Superior temporal gyrus (tissue), 1 donor: ENCODE results near the gene EVI5L.

Source experiments
- DNase-seq: peaks from one replicate; pipeline ENCODE4 v3.0.0-alpha.2; 2016; ENCODE audit errors: extremely low spot score

Gene EVI5L

DNA sequence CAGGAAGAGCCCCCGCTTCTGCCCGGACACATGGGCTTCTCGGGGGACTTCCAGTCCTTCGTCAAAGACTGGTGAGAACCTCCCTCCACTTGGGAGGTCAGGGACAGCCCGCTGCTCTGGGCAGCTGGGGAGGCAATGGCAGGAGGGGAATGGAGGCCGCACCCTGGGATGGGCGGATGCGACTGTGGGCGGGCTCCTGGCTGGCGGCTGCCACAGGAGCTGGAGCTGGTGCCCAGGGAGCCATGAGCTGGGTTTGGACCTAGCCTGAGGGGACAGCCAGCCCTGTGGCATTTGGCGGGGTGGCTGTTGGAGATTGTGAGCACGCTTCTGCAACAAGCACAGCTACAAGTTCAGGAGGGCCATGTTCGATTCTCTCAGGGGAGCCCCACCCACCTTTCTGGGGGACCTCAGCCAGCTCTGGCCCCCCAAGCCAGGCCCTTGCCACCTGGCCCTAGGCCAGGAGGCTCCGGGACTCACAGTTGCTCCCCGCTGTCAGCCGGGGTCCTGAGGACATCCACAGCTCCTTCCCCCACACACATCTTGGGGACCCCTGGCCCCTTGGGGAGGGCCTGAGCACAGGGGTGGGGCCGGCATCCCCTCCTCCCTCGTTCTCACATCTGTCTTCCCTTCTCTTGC, 81.6 kb downstream of the EVI5L start:
- DNase-seq: no peak

DNA sequence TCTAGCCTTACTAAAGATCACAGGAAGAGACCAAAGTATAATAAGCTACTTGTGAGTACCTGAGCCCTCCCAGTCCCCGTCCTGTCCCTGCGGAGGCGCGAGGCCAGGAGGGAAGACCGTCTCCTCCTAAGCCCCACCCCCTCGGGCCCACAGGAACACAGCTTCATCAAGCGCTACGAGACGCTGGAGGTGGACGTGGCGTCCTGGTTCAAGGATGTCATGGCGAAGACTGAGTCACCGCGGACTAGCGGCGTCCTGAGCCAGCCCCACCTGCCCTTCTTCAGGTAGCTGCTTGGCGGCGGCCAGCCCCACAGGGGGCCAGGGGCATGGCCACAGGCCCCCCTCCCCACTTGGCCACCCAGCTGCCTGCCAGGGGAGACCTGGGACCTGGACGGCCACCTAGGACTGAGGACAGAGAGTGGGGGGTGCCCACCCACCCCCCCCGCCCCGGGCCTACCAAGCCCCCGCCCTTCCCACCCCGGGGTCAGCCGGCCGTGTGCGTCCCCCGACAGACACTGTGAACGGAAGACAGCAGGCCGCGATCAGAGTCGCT, 82.2 kb downstream of the EVI5L start:
- no peak for DNase-seq

DNA sequence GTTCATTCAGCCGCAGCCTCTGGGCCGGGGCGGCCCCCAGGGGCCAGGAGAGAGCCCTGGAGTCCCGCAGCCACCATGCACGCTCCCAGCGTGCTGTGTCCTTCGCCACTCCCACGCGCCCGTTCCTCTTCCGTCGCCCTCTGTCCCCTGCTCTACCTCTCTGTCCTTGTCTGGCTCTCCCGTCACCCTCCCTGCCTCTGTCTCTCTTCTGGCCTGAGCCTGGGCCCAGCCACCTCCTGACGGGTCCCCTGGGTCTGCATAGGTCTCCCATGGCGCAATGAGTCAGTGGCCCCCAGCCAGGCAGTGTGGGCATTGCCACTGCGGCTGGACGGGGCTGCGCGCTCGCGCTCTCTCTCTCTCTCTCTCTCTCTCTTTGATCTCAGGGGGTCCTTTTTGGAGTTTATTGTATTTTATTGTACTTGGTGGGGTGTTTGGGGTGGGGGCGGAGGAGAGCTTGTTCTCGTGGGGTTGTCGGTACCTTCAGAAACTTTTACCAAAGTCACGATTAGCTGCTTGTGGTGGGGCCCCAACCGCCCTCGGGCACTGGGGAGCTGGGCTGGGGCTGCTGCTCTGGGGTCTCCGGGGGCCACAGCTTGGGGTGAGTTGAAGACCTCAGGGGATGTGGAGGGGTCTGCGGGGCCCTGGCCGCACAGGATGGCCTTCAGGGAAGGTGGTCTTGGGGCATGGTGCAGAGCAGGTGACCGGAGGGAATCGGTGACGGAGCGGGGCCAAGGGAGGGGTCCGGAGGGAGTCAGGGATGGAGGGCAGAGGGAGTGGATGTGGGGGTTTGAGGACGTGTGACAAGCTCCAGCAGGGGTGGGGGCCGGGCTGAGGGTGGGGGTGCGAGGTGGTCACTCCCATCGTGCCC, 82.9 kb downstream of the EVI5L start:
- DNase-seq: no peak

DNA sequence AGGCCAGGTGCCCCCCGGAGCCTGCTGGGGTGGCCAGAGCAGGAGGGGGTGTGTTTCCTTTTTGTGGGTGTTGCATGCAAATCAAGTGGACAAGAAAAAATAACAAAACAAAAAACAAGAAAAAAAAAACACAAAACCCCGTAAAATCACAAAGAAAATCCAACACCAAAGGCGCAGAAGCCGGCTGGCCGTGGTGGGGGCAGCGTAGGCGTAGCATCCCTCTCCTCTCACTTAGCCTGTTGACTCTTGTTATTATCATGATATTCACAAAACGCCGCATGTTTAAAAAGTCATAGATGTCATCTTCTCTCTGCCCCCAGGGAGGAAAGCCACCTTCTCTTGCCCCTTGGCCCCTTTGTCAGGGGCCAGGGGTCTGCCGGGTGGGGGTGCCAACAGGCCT, 83.6 kb downstream of the EVI5L start:
- no peak for DNase-seq

DNA sequence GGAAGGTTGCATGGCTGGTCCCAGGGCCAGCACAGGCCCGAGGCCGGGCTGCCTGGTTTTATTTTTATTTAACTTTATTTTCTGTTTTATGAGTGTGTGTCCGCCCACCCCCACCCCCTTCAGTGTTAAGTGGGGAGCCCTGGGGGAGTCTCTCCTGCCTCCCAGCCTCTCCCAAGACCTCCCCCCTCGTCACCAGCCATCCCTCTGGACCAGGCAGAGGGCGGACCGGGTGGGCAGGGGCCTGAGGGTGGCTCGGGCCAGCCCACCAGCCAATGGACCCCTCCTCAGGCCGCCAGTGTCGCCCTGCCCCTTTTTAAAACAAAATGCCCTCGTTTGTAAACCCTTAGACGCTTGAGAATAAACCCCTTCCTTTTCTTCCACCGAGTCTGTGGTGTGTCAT, 84.1 kb downstream of the EVI5L start:
- no peak for DNase-seq
